T-helper 2 cell treated with Interferon-gamma antibody and Interleukin-4, amounts not matched to agents 100 ng/mL and 5 ng/mL, for 36 hours (primary cell): ENCODE measurements around the gene ZNF761. TPM values are rescaled to one million over a fixed set of nuclear protein-coding genes. Genes with fewer than 3 reads are reported as not detected.
"Not testable (repeated sequence)": the region's sequence is repeated elsewhere in the genome, so short reads cannot be mapped to it uniquely, and the experiment has no call there.

Experiments
- intact Hi-C: fragments of 100-400 bp; cut with micrococcal nuclease; formaldehyde crosslinking; loops from one replicate; pipeline ENCODE4 v1.15.1; 2023
- total RNA-seq: library from RNA; stranded (reverse); gene quantifications from 2 replicates; pipeline ENCODE4 v1.2.3, GENCODE V29; 2022

The ZNF761 gene
- 11.4 and 11.7 TPM in 2 replicates for total RNA-seq

DNA sequence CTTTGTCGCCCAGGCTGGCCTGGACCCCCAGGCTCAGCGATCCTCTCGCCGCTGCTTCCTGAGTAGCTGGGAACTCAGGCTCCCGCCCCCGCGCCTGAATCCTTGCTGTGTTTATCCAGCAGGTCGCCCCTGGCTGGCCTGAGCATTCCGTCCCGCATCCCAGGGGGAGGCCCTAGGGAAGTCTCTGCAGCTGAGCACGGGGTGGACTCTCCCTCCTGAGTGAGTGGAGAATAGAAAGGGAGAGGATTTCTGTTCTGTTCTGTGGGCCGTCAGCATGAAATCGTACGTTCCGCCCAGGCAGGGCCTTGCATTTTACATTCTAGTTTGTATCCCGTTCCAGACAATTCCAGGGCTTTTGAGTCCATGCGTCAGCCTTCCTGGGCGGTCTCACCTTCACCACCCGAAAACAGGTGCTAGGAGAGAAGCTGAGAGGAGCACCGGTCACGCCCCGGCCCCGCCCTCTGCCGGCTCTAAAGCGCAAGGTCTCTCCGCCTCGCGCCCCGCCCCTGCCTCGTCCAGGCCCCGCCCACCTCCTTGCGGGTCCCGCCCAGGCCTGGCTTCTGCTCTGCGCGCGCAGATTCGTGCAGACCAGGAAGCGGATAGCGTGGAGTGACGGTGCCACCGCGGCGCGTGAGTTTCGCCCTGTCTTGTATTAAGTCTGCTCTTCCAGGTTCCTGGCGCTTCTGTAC, at the start of gene ZNF761:
ZNF761 (plus strand) TSS at position 586 of the 689 bp plus-strand sequence. CDS start 15,285 bp downstream, outside the sequence.
- intact Hi-C loops: loop anchor here (1.0 to 2.0 kb wide), 4 partner anchors 36 to 89 kb away; partner anchors contain the start of genes ZNF525, ZNF765 and ZNF813

DNA sequence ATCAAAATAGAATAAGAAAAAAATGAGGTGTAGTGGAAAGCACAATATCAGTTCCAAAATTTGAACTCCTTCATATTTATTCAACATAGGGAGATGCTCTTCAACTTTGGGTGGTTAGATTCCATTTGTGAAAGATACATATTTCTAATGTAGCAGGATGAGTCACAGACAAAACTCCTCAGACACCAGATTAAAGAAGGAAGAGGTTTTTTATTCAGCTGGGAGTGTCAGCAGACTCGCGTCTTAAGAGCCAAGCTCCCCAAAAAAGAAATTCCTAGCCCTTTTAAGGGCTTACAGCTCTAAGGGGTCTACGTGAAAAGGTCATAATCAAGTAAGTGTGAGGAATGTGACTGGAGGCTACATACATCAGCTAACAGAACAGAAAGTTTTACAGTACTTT, 43.6 kb upstream of the ZNF761 start:
- intact Hi-C loops: no loop called here

DNA sequence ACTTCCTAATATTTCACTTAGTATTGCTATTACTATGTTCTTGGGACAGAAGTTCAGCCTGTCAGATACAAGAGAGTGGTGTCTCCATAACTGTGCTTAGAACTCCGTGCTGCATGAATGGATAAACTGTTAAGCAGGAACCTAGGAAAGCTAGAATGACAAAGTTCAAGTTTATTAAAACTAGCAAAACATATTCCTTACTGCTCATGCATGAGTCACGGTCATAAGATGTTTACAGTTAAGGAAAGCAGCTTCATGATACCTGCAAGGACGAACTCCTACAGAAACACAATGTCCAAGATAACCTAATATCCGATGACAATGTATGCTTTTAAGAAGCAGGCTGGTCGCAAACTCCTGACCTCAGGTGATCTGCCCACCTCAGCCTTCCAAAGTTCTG, 42.9 kb upstream of the ZNF761 start:
- intact Hi-C loops: no loop called here

DNA sequence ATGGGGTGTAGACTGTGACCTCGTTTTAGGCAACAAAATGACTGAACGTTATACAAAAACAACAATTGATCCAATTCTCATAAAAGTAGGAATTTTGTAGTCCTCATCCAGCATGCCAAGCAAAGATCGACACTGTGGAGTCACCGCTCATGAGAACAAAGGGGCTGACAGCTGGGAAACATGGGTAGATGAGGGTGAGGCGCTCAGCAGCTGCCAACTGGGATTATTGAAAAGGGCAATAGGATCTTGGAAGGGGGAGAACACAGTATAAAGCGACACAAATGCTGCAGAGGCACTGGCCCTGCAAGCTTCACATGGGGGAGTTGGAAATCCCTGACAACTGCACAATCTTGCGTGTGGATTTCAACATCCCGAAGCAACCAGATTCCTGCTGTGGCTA, 42.2 kb upstream of the ZNF761 start:
- intact Hi-C loops: no loop called here

DNA sequence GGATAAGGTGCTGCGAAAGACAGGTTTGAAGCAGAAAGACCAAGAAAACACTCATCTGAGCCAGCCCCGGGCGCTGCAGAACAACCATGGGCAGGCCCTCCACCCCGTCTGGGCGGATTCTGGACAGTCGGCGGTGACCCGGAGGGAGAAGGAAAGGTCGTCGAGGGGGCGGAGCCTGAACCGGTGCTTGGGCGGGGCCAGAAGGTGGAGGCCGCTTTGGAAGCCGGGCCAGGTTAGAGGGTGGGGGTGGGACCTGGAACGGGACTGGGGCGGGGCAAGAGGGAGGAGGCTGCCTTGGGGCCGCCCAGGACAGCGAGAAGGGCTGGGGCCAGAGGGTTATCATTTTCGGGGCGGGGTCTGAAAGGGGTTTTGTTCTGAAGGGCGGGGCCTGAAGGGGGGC, 41.8 kb upstream of the ZNF761 start:
- intact Hi-C loops: loop anchor here (10.0 kb wide), 1 partner anchor 195 kb away; the partner anchor contains the start of gene ZNF665

DNA sequence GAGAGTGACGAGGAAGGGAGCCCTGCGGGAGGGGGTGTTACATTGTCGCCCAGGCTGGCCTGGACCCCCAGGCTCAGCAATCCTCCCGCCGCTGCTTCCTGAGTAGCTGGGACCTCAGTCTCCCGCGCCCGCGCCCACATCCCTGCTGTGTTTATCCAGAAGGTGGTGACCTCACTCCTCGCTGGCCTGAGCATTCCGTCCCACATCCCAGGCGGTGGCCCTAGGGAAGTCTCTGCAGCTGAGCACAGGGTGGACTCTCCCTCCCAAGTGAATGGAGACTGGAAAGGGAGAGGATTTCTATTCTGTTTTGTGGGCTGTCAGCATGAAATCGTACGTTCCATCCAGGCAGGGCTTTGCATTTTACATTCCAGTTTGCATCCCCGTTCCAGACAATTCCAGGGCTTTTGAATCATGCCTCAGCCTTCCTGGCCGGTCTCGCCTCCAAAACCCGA, 37.2 kb upstream of the ZNF761 start:
- intact Hi-C loops: loop anchor here (2.0 to 10.0 kb wide), 2 partner anchors 36 to 200 kb away; partner anchors contain the start of genes ZNF665 and ZNF761

DNA sequence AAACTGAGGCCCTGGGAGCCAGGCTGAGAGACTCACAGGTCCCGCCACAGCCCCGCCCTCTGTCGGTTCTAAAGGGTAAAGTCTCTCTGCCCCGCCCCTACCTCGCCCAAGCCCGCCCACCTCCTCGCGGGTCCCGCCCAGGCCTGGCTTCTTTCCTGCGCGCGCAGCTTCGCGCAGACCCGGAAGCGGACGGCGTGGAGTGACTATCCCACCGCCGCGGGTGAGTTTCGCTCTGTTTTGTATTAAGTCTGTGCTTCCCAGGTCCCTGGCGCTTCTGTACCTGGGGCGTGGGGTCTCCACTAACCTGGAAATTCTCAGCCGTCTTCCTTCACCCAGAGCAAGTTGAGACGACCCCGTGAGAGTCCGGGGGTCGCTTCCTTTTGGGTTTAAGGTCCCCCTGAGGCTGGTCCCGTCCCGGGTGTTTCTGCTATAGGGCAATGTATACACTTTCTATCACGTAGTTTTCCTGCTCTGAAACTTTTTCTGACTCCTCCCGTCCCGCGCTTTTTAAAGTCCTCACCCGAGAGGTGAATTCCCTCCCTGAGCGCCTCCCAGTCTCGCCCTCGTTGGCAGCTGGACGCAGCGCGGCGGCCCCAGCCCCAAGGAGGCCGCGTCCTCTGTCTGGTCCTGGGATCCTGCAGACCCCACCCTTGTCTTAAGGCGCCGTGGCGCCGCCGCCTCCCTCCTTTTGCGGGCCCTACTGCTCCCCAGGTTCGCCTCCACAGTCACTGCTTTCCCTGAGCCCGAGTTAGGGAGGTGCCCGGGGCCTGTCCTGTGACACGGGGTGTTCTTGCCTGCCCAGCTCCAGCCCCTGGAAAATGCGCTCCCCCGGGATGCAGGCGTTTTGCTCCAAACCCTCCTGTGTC, 36.6 kb upstream of the ZNF761 start, which contains the start of gene ZNF765:
ZNF765 (plus strand) TSS at position 176 of the 866 bp plus-strand sequence. CDS start 2,867 bp downstream, outside the sequence.
- intact Hi-C loops: loop anchor here (1.0 to 10.0 kb wide), 5 partner anchors 30 to 292 kb away; partner anchors contain the start of genes ZNF160, ZNF525, ZNF665 and ZNF761

DNA sequence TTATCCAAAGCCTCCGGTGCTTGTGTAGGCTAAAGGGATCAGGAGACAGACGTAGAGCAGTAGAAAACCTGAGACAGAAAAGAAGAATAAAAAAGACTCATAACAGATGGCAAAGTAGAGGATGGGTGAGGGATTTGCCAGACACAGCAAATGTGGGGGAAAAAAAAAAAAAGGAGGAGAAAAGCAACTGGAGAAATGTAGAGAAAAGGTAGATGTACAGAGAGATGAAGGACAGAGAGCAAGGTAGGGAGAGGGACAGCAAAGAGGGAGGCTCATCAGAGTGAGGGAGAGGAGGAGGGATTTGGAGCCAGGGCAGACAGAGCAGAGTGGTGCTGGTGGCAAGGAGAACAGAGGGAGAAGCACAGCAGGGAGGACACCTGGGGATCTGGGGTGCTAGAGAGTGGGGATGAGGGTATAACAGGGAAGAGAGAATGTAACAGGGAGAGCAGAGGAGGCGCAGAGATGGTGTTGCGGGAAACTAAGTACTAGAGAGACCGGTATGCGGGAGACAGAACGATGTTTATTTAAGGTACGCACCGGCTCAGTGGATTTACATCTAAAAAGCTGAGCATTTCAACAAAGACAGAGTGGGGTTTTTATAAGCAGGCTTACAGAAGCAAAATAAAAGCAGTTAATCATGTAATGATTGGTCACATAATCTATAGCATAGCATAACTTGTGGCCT, 35.8 kb upstream of the ZNF761 start:
- intact Hi-C loops: loop anchor here (1.0 to 10.0 kb wide), 5 partner anchors 31 to 293 kb away; partner anchors contain the start of genes ZNF160, ZNF525, ZNF665 and ZNF761

DNA sequence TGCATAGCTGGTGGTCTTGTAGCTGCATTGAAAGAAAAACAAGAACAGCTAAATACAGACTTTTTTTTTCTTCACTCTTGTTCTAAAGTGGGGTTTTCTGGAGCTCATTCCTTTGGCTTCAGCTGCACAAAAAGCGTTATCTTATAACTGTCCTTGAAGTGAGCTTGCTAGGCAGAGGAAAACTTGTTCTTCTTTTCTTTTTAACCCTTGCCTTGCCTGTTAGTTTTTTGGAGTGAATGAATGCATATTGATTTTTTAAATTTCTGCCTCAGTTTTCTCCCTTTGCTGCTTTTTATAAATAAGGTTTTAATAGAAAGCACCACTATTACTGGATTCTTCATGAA, 35.3 kb upstream of the ZNF761 start:
- intact Hi-C loops: loop anchor here (10.0 kb wide), 1 partner anchor 202 kb away; the partner anchor contains the start of gene ZNF665

DNA sequence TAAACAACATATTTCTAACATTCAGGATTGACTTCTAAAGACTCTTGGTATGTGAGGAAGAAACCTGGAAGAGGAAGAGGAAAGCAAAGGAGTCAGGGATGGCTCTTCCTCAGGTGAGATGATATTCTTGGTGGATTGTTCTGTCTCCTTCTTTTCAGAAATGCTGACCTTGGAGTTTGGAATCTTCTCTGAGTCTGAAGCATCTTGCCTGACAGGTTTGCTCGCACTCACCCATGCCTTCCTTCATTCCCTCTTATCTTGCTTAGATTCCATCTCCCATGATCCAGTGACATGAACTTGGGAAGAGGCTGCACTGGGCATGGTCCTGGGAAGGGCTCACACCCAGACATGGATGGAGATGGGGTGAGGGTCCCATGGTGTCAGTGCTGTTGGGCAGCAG, 33.9 kb upstream of the ZNF761 start:
- intact Hi-C loops: loop anchor here (10.0 kb wide), 1 partner anchor 203 kb away; the partner anchor contains the start of gene ZNF665

DNA sequence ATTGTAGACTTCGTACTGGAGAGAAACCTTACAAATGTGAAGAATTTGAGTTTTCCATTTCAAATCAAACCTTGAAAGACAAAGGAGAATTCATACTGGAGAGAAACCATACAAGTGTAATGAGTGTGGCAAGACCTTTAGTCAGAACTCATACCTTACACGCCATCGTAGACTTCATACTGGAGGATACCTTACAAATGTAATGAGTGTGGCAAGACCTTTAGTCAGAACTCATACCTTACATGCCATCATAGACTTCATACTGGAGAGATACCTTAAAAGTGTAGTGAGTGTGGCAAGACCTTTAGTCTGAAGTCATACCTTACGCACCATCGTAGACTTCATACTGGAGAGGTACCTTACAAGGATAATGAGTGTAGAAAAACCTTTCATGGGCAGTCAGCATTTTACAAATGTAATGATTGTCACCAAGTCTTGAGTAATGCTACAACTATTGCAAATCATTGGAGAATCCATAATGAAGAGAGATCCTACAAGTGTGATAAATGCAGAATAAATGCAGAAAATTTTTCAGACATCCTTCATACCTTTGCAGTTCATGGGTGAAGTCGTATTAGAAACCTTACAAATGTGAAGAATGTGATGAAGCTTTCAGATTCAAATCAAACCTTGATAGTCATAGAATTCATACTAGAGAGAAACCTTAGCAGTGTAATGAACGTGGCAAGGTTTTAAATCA, 22.1 kb upstream of the ZNF761 start:
- intact Hi-C loops: no loop called here

DNA sequence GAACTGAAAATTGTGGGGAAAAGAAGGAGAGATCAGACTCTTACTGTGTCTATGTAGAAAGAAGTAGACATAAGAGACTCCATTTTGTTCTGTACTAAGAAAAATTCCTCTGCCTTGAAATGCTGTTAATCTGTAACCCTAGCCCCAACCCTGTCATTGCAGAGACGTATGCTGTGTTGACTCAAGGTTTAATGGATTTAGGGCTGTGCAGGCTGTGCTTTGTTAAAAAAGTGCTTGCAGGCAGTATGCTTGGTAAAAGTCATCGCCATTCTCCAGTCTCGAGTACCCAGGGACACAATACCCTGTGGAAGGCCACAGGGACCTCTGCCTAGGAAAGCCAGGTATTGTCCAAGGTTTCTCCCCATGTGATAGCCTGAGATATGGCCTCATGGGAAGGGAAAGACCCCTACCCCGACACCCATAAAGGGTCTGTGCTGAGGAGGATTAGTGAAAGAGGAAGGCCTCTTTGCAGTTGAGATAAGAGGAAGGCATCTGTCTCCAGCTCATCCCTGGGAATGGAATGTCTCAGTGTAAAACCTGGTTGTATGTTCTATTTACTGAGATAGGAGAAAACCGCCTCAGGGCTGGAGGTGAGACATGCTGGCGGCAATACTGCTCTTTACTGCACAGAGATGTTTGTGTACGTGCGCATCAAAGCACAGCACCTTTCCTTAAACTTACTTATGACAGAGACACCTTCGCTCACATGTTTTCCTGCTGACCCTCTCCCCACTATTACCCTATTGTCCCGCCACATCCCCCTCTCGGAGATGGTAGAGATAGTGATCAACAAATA, 11.1 kb upstream of the ZNF761 start:
- intact Hi-C loops: not testable (repeated sequence)

DNA sequence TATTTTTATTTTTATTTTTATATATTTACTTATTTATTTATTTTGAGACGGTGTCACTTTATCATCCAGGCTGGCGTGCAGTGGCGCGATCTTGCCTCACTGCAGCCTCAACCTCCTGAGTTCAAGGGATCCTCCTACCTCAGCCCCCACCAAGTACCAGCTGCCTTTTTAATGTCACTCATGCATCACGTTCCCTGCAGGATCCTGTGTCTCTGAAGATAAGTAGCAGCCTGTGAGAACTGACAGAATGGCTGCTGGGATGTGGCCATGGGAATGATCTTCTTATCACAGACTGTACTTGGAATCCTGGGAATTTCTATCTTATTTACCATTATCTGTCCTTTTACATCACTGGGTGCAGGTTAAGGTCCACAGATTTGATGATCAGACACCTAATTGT, 9.2 kb upstream of the ZNF761 start:
- intact Hi-C loops: no loop called here

DNA sequence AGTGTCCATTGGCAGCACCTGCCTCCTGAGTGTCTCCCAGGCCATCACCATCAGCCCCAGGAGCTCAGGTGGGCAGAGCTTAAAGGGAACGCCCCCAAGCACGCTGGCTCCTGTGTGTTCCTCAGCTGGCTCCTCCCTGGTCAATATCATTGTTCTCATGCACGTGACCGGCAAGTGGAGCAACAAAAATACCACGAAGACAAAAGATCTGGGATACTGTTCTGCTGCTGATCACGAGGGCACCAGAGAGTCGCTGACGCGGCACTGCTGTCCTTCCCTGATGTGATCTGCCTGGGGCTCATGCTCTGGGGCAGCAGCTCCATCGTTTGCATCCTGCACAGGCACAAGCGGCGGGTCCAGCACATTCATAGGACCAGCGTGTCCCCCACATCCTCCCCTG, 8.7 kb upstream of the ZNF761 start:
- intact Hi-C loops: not testable (repeated sequence)

DNA sequence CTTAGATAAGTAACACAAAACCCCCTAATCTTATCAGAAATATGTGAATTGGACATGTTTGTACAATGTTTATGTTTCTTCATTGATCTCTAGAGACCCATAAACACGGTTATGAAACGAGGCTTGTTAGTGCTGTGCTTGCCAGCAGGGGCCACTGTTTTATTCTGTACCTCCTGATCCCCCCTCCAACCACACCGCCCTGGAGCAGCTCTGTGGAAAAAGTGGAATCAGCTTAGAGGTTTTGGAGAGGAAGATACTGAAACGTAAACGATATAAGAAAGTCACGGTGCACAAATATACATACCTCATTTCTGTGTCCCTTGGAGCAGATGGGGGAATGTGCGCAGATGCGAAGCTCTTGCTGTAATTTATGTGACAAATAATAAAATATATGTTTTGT, 8.1 kb upstream of the ZNF761 start:
- intact Hi-C loops: not testable (repeated sequence)

DNA sequence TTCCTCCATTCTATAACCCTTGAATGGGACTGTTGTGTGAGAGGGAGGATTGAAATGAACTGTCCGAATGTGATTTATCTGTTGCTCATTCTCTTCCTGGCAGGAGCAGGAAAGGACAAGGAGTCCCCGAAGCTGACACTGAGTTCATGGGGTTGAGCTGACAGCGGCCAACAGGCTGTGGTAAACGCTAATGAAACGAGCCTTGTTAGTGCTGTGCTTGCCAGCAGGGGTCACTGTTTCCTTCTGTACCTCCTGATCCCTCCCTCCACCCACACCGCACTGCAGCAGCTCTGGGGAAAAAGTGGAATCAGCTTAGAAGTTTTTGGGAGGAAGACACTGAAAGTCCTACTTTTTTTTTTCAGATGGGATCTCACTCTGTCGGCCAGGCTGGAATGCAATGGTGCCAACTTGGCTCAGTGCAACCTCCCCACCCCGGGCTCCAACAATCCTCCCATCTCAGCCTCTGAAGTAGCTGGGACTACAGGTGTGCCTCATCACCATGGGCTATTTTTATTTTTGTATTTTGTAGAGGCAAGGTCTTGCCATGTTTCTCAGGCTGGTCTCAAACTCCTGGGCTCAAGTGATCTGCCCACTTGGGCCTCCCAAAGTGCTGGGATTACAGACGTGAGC, 6.7 kb upstream of the ZNF761 start:
- intact Hi-C loops: loop anchor here (5.0 kb wide), 1 partner anchor 87 kb away; no protein-coding TSS in a partner anchor

DNA sequence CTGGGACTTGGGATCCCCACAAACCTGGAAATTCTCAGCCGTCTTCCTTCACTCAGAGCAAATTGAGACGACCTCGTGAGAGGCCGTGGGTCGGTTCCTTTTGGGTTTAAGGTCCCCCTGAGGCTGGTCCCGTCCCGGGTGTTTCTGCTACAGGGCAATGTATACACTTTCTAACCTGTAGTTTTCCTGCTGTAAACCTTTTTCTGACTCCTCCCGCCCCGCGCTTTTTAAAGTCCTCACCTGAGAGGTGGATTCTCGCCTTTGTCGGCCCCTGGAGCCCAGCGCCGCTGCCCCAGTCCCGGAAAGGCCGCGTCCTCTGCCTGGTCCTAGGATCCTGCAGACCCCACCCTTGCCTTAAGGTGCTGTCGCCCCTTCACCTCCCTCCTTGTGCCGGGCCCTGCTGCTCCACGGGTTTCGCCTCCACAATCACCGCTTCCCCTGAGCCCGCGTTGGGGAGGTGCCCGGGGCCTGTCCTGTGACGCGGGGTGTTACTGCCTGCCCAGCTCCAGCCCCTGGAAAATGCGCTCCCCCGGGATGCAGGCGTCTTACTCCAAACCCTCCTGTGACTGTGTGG, 391 bp downstream of the ZNF761 start:
- intact Hi-C loops: loop anchor here (2.0 kb wide), 1 partner anchor 89 kb away; no protein-coding TSS in a partner anchor

DNA sequence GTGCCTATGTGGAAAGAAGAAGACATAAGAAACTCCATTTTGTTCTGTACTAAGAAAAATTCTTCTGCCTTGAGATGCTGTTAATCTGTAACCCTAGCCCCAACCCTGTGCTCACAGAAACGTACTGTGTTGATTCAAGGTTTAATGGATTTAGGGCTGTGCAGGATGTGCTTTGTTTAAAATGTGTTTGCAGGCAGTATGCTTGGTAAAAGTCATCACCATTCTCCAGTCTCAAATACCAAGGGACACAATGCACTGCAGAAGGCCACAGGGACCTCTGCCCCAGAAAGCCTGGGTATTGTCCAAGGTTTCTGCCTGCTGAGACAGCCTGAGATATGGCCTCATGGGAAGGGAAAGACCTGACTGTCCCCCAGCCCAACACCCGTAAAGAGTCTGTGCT, 12.0 kb downstream of the ZNF761 start:
- intact Hi-C loops: not testable (repeated sequence)

DNA sequence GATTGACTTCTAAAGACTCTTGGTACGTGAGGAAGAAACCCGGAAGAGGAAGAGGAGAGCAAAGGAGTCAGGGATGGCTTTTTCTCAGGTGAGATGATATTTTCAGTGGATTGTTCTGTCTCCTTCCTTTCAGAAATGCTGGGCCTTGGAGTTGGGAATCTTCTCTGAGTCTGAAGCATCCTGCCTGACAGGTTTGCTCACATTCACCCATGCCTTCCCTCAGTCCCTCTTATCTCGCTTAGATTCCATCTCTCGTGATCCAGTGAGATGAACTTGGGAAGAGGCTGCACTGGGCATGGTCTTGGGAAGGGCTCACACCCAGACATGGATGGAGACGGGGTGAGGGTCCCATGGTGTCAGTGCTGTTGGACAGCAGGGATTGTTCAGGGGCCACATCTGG, 15.4 kb downstream of the ZNF761 start:
- intact Hi-C loops: not testable (repeated sequence)
